Measurements from ENCODE around the gene NEURL4. TPM values are rescaled to one million over a fixed set of nuclear protein-coding genes. Genes with fewer than 3 reads are reported as not detected.

The NEURL4 gene
- total and polyA plus RNA-seq, 2 donors (not counting 1 experiment from before 2014, with no cell fraction given), result 54.6 to 85.2 TPM

GRCh38 chr17:7292194-7292593 is 36.9 kb downstream of the NEURL4 start:
- ATAC-seq (ENCODE audit: low read depth) (no peak), DNase-seq (no peak)
- no peak overlapping the region for H3K9ac ChIP-seq (ENCODE audit: low read length)
- no peaks in the 10 kb centered on the region for H3K9me3 Mint-ChIP-seq (ENCODE audit: insufficient read depth)
- H3K27me3 Mint-ChIP-seq, result peaks cover 45% of the 10 kb centered on the region
- ChIA-PET CTCF (no interaction called here), POLR2A (no interaction called here)
- TF ChIP-seq, protein P1, sequence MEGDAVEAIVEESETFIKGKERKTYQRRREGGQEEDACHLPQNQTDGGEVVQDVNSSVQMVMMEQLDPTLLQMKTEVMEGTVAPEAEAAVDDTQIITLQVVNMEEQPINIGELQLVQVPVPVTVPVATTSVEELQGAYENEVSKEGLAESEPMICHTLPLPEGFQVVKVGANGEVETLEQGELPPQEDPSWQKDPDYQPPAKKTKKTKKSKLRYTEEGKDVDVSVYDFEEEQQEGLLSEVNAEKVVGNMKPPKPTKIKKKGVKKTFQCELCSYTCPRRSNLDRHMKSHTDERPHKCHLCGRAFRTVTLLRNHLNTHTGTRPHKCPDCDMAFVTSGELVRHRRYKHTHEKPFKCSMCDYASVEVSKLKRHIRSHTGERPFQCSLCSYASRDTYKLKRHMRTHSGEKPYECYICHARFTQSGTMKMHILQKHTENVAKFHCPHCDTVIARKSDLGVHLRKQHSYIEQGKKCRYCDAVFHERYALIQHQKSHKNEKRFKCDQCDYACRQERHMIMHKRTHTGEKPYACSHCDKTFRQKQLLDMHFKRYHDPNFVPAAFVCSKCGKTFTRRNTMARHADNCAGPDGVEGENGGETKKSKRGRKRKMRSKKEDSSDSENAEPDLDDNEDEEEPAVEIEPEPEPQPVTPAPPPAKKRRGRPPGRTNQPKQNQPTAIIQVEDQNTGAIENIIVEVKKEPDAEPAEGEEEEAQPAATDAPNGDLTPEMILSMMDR (IDR thresholded peaks at IDR 0.05), result no peak
- no peak for TF ChIP-seq EZH2 (IDR thresholded peaks at IDR 0.05; ENCODE audit: borderline replicate concordance, insufficient read depth, low read depth, low read length, poor library complexity, severe bottlenecking)
- WGBS (ENCODE audit: insufficient coverage), result 100% methylated on average over 1 of the region's 2 CpGs
- intact Hi-C loops (cut with micrococcal nuclease), result loop anchor here (10.0 kb wide), 1 partner anchor 157 kb away; no protein-coding TSS in a partner anchor
- peaks cover 0 to 7% (median 0%) of the 10 kb centered on the region in 3 donors for H3K9me3 ChIP-seq (ENCODE audit: control extremely low read depth in 1 of 3, control insufficient read depth in 2 of 3, insufficient read depth in 1 of 3, low read length in 2 of 3)
- no peak overlapping the region for H2AFZ ChIP-seq (ENCODE audit: insufficient read depth, low read depth, low read length, poor library complexity, severe bottlenecking)
- no peak overlapping the region for H3K4me3 ChIP-seq (ENCODE audit: control extremely low read depth in 1 of 5, extremely low read depth in 1 of 5, insufficient read depth in 1 of 5, low read depth in 2 of 5, low read length in 4 of 5)
- no peaks in the 10 kb centered on the region for H4K20me1 ChIP-seq (ENCODE audit: control insufficient read depth, insufficient read depth, low read length, poor library complexity, severe bottlenecking)
- no peak overlapping the region for H3K4me3 Mint-ChIP-seq
- H3K4me1 ChIP-seq (ENCODE audit: control insufficient read depth in 2 of 2, insufficient read depth in 2 of 2, low read length in 2 of 2), result peaks cover 28 to 30% of the 10 kb centered on the region in 2 donors
- no peaks in the 10 kb centered on the region for H3K36me3 ChIP-seq (replicated peaks in 1 of 2; ENCODE audit: control extremely low read depth in 1 of 2, control insufficient read depth in 1 of 2, extremely low read depth in 1 of 2, insufficient read depth in 2 of 2, low read length in 1 of 2)
- H3K27ac ChIP-seq (ENCODE audit: low read length in 2 of 2), result no peak overlapping the region
- no peaks in the 10 kb centered on the region for H3K79me2 ChIP-seq (ENCODE audit: control insufficient read depth, insufficient read depth, low read length)
- H3K4me1 Mint-ChIP-seq, result peaks cover 22% of the 10 kb centered on the region
- no peak overlapping the region for H3K4me2 ChIP-seq (replicated peaks; ENCODE audit: low read depth, low read length, poor library complexity, severe bottlenecking)
- no peak overlapping the region for H3K27ac Mint-ChIP-seq
- H3K27me3 ChIP-seq (replicated peaks in 1 of 4; ENCODE audit: control extremely low read depth in 1 of 4, control insufficient read depth in 3 of 4, insufficient read depth in 4 of 4, low read length in 3 of 4), result peaks cover 0 to 57% (median 15%) of the 10 kb centered on the region in 4 experiments

DNA sequence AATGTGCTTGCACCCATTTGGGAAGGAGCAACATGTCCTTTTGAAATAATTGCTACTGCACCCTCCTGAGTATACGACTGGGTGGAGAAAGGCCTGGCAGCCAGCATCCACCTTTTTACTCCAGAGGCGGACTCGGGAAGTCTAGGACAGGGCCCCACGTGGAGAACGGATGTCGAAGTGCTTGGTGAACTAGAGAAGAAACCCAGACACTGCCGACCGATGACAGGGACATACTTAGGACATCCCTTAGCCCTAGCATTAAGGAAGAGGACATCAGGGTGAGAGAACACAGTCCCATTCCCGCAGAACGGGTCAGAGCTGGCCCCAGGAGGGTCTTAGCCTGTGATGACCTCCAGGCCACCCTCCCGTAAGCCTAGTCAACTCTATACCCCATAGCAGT is 38.5 kb downstream of the NEURL4 start:
- Histone ChIP-seq H3K27me3 (replicated peaks in 1 of 4; ENCODE audit: control extremely low read depth in 1 of 4, control insufficient read depth in 3 of 4, insufficient read depth in 4 of 4, low read length in 3 of 4) (peaks cover 0 to 48% (median 10%) of the 10 kb centered on the region in 4 experiments), H3K79me2 (ENCODE audit: control insufficient read depth, insufficient read depth, low read length) (no peaks in the 10 kb centered on the region), H3K4me2 (replicated peaks; ENCODE audit: low read depth, low read length, poor library complexity, severe bottlenecking) (no peak overlapping the region), H3K4me3 (ENCODE audit: control extremely low read depth in 1 of 5, extremely low read depth in 1 of 5, insufficient read depth in 1 of 5, low read depth in 2 of 5, low read length in 4 of 5) (no peak overlapping the region), H3K9me3 (ENCODE audit: control extremely low read depth in 1 of 3, control insufficient read depth in 2 of 3, insufficient read depth in 1 of 3, low read length in 2 of 3) (peaks cover 0 to 7% (median 0%) of the 10 kb centered on the region in 3 donors), H4K20me1 (ENCODE audit: control insufficient read depth, insufficient read depth, low read length, poor library complexity, severe bottlenecking) (no peaks in the 10 kb centered on the region), H2AFZ (ENCODE audit: insufficient read depth, low read depth, low read length, poor library complexity, severe bottlenecking) (no peak overlapping the region), H3K4me1 (ENCODE audit: control insufficient read depth in 2 of 2, insufficient read depth in 2 of 2, low read length in 2 of 2) (peaks cover 18 to 19% of the 10 kb centered on the region in 2 donors), H3K9ac (ENCODE audit: low read length) (no peak overlapping the region), H3K36me3 (replicated peaks in 1 of 2; ENCODE audit: control extremely low read depth in 1 of 2, control insufficient read depth in 1 of 2, extremely low read depth in 1 of 2, insufficient read depth in 2 of 2, low read length in 1 of 2) (no peaks in the 10 kb centered on the region), H3K27ac (ENCODE audit: low read length in 2 of 2) (no peak overlapping the region)
- WGBS (ENCODE audit: insufficient coverage), result 86% methylated on average over 10 of the region's 11 CpGs
- Mint-ChIP-seq H3K9me3 (ENCODE audit: insufficient read depth) (no peaks in the 10 kb centered on the region), H3K4me3 (no peak overlapping the region), H3K27ac (no peak overlapping the region), H3K4me1 (peaks cover 13% of the 10 kb centered on the region), H3K27me3 (peaks cover 46% of the 10 kb centered on the region)
- POLR2A ChIA-PET, result no interaction called here
- intact Hi-C loops (cut with micrococcal nuclease), result loop anchor here (10.0 kb wide), 1 partner anchor 156 kb away; no protein-coding TSS in a partner anchor
- TF ChIP-seq EZH2 (IDR thresholded peaks at IDR 0.05; ENCODE audit: borderline replicate concordance, insufficient read depth, low read depth, low read length, poor library complexity, severe bottlenecking), result no peak
- TF ChIP-seq, protein P1 (IDR thresholded peaks at IDR 0.05), result no peak
- CTCF ChIA-PET, result interaction anchor here (1.1 to 1.9 kb wide), 2 partner anchors 9 to 70 kb away, joined by 3 to 7 read pairs; partner anchors contain the start of gene SLC2A4
- DNase-seq, result no peak
- ATAC-seq (ENCODE audit: low read depth), result no peak

Data from B cell (primary cell).